Subcutaneous abdominal adipose tissue (tissue), 5 donors: ENCODE results near the gene KLF16.

Source experiments
- H3K27ac ChIP-seq: one replicate; pipeline ENCODE4 v1.7.0; 2013; ENCODE audit warnings: low read depth, mild to moderate bottlenecking, inconsistent platforms, low read length, moderate library complexity
- H3K27me3 ChIP-seq, 5 donors: one replicate each; pipeline ENCODE4 v1.7.0; 2013; ENCODE audit warnings: low read length in 5 of 5, inconsistent platforms in 1 of 5; ENCODE audit not compliant: control insufficient read depth in 5 of 5, insufficient read depth in 4 of 5
- H3K36me3 ChIP-seq, 5 donors: one replicate each; pipeline ENCODE4 v1.7.0; 2013; ENCODE audit warnings: low read length in 5 of 5; ENCODE audit not compliant: control insufficient read depth in 5 of 5, insufficient read depth in 5 of 5
- H3K4me1 ChIP-seq, 5 donors: one replicate each; pipeline ENCODE4 v1.7.0; 2013; ENCODE audit warnings: low read length in 5 of 5, mild to moderate bottlenecking in 3 of 5, moderate library complexity in 1 of 5; ENCODE audit not compliant: control insufficient read depth in 5 of 5, insufficient read depth in 5 of 5
- H3K4me3 ChIP-seq, 5 donors: one replicate each; pipeline ENCODE4 v1.7.0; 2013; ENCODE audit warnings: low read length in 5 of 5, low read depth in 1 of 5
- H3K9ac ChIP-seq, 5 donors: one replicate each; pipeline ENCODE4 v1.7.0; 2013; ENCODE audit warnings: low read length in 5 of 5, mild to moderate bottlenecking in 4 of 5, moderate library complexity in 3 of 5
- H3K9me3 ChIP-seq, 5 donors: one replicate each; pipeline ENCODE4 v1.7.0; 2013; ENCODE audit warnings: low read length in 5 of 5; ENCODE audit not compliant: control insufficient read depth in 5 of 5
- donor health status: healthy.
- donor health status: healthy.
- donor health status: healthy.
- donor health status: healthy.
- donor health status: healthy.

The KLF16 gene

DNA sequence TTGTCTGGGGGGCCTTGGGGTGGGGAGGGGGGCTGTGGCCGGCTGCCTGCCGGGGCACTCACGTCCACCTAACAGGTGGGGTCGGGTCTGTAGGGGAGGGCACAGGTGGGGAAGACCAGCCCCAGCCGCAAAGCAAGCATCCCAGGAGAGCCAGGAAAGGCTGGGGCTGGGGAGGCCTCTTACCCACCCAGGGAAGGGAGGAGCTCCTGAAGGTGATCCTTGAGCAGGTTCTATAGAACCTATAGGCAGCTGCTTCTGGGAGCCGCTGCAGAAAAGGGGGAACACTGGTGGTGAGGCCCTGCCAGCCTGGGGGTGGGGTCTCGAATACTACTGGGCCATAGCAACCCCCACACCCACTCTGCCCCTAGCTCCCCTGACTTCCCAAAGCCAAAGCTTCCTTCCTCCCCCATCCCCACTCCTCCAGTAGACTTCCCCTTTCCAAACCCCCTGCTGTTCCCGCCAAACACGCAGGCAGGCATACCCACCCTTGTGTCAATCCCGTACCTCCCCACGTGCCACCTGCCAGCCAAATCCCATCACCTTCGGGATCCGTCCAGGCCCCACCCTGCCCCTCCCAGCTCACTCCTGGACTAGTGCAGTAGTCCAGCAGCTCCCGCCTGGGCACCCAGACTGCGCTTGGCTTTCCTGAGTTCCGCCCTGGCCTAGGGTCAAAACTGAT, 5.6 kb downstream of the KLF16 start:
- peak overlapping the region in 1 of 5 donors; percentile 41 for H3K9ac ChIP-seq
- peak overlapping the region; percentile 57 for H3K27ac ChIP-seq
- H3K9me3 ChIP-seq = no peaks in the 10 kb centered on the region
- no peaks in the 10 kb centered on the region for H3K36me3 ChIP-seq
- H3K4me1 ChIP-seq = peaks cover 0 to 91% (median 79%) of the 10 kb centered on the region in 5 donors
- peak overlapping the region in 4 of 5 donors; percentile 6 to 68 (median 62) for H3K4me3 ChIP-seq
- peaks cover 0 to 18% (median 10%) of the 10 kb centered on the region in 5 donors for H3K27me3 ChIP-seq

DNA sequence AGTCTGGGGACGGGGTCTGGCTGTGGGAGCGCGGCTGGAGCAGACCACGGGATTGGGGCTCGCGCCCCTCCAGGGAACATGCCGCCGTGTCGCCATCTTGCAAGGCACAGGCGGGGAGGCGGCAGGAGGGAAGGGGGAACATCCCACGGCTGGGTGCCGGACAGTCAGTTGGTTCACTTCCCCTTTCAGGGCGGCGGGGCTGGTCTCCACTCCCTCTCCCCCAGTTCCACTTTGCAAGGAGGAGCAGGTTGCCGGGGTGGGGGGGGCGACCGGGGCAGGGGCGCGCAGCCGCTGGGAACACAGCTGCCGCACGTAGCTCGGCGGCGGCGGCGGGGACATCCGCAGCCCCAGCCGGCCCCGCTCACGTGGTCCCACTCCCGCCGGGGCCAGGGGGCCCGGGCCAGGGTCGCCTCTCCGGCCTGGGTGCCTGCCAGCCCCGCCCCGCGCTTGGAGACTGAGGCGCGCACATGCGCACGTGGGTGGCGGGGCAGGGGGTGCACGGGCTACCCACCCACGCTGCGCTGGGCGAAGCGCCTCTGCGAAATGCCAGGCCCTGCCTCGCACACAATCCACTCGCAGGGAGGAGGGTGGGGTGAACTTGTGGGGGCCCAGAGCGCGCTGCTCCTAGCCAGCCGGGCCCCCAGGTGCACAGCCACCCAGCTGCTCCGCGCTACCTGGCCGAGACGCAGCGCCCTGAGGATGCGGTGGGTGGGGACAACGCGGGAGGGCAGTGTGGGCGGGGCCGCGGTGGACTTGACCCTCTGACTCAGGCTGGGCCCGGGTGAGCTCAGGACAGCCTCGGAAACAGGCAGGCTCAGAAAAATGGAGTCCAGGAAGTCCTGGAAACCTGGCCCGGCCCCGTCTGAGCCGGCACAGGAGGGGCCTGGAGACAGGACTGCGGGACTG, 6.4 kb downstream of the KLF16 start:
- peak overlapping the region; percentile 65 for H3K27ac ChIP-seq
- peak overlapping the region in 4 of 5 donors; percentile 26 to 73 (median 66) for H3K9ac ChIP-seq
- H3K4me1 ChIP-seq = peaks cover 0 to 86% (median 74%) of the 10 kb centered on the region in 5 donors
- peaks cover 0 to 18% (median 10%) of the 10 kb centered on the region in 5 donors for H3K27me3 ChIP-seq
- peak overlapping the region in 4 of 5 donors; percentile 58 to 68 (median 62) for H3K4me3 ChIP-seq
- no peaks in the 10 kb centered on the region for H3K9me3 ChIP-seq
- no peaks in the 10 kb centered on the region for H3K36me3 ChIP-seq

DNA sequence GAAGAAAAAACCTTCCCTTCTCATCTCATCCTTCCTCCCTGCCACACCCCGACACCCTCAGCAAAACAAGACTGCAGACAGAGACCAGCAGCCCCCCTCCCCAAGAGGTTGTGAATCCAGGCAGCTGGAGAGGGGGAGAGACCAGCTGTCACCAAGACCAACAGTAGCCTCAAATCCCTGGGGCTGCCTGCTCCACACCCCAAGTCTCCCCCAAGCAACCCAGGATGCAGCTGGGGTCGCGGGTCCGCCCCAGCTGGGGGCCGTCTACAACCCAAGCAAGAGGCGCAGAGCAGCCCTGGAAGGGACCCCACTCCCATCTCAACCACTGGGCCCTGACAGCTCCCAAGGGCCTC, 7.1 kb downstream of the KLF16 start:
- Histone ChIP-seq H3K4me1 (peaks cover 0 to 79% (median 68%) of the 10 kb centered on the region in 5 donors), H3K27me3 (peaks cover 0 to 18% (median 10%) of the 10 kb centered on the region in 5 donors), H3K36me3 (no peaks in the 10 kb centered on the region), H3K4me3 (peak overlapping the region in 4 of 5 donors; percentile 45 to 68 (median 60)), H3K9me3 (no peaks in the 10 kb centered on the region), H3K9ac (peak overlapping the region; percentile 26 to 73 (median 60)), H3K27ac (peak overlapping the region; percentile 65)

DNA sequence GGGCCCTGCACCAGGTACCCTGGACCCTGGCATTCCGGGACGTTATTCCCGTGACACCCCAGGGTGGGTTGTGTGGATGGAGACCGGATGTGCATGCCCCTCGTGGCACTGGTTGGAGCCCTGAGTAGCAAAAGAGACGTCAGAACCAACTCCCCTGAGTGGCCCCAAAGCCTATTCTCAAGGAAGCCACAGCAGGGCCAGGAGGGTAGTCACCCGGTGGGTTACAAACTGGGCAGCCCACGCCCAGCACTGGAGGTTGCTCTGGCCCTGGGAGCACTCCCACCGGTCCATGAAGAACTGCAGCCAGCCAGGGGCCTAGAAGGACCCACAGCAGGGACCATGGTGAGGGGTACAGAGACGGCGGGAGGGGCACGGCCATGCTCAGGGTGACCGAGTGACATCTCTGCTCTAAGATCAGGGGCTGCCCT, 7.5 kb downstream of the KLF16 start:
- H3K27ac ChIP-seq = peak overlapping the region; percentile 65
- no peaks in the 10 kb centered on the region for H3K9me3 ChIP-seq
- peaks cover 0 to 75% (median 63%) of the 10 kb centered on the region in 5 donors for H3K4me1 ChIP-seq
- H3K27me3 ChIP-seq = peaks cover 0 to 18% (median 10%) of the 10 kb centered on the region in 5 donors
- H3K9ac ChIP-seq = peak overlapping the region in 4 of 5 donors; percentile 26 to 73 (median 66)
- H3K4me3 ChIP-seq = peak overlapping the region; percentile 45 to 68 (median 62)
- no peaks in the 10 kb centered on the region for H3K36me3 ChIP-seq

DNA sequence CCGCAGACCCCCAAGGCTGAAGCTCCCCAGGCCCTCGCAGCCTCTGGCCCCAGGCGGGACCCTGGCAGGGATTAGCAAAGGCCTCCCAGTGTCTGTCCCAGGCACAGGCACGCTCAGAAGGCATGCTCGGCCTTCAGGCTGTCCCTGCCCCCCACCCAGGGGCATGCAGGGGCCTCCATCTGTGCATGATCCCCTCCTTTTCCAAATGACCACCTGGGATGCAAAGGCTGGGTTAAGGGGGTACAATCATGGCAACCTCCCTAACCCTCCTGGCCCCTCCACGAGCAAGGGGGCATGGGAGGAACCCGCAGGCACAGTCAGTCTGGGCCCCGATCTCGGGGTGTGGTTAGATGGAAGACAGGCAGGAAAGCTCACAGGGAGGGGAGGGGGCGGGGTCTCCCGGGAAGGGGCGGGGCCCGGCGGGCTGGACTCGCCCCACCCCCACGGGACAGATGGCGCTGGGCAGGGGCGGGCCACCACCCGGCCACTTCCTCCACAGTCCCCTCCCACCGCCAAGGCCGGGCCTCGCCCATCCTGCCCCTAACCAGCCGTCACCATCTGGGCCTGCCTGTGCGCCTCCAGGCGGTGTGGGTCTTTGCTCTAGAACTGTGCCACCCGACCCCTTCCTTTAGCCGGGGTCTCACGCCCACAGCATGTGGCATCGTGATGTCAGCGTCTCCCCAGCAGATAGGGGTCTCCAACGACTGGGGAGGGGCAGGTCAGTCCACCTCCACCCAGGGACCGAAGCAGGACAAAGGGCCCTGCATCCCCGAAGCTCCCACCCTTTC, 8.1 kb downstream of the KLF16 start:
- peaks cover 0 to 69% (median 57%) of the 10 kb centered on the region in 5 donors for H3K4me1 ChIP-seq
- peak overlapping the region in 4 of 5 donors; percentile 26 to 73 (median 66) for H3K9ac ChIP-seq
- H3K4me3 ChIP-seq = peak overlapping the region; percentile 45 to 68 (median 62)

DNA sequence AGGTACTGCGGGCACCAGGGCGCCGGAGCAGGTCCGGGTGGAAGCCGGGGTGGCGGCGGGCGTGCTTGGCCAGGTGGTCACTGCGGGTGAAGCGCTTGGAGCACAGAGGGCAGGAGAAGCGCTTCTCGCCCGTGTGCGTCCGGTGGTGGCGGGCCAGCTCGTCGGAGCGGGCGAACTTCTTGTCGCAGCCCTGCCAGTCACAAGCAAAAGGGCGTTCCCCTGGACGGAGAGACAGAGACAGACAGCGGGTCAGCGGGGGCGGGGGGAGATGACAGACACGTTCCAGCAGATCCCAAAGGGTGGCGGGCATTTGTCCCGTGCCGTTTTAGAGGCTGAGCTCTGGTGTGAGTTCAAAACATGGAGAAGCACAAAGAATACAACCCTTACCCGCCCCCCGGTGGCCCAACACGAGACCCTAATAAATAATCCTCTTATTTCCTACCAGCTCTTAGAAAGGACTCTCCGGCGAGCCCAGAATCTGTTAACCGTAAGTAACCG, 8.8 kb downstream of the KLF16 start:
- Histone ChIP-seq H3K27ac (peak overlapping the region; percentile 57), H3K36me3 (no peaks in the 10 kb centered on the region), H3K4me1 (peaks cover 0 to 62% (median 52%) of the 10 kb centered on the region in 5 donors), H3K9me3 (no peaks in the 10 kb centered on the region), H3K4me3 (peak overlapping the region in 1 of 5 donors; percentile 37), H3K27me3 (peaks cover 0 to 16% (median 10%) of the 10 kb centered on the region in 5 donors), H3K9ac (peak overlapping the region in 1 of 5 donors; percentile 25)

More for the DNA sequence above, 8.1 kb downstream of the KLF16 start:
- H3K27me3 ChIP-seq = peaks cover 0 to 16% (median 10%) of the 10 kb centered on the region in 5 donors
- H3K9me3 ChIP-seq = no peaks in the 10 kb centered on the region
- no peaks in the 10 kb centered on the region for H3K36me3 ChIP-seq
- peak overlapping the region; percentile 65 for H3K27ac ChIP-seq

DNA sequence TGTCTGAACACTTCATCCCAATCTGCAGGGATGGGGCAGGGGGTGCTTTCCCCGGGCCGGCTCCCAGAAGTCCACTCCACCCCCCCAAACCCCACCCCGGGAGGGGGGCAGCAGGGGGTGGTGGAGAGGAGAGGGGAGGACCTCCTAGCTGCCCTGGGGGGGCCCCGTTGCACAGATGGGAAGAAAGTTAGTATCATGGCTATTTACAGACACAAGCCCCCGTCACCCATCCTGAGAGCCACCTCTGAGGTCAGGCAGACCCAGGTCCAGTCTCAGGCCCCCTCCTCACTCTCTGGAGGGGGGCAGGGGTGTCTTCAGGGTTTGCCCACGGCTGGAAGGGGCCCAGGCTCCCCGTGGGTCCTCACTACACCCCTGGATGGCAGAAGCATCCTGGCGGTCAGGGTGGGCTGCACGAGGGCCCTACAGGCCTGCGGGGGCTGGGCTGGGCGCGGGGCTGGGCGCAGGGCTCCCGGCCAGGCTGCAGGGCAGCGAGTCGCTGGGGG, 9.3 kb downstream of the KLF16 start:
- peaks cover 0 to 57% (median 48%) of the 10 kb centered on the region in 5 donors for H3K4me1 ChIP-seq
- H3K4me3 ChIP-seq = no peak overlapping the region
- no peaks in the 10 kb centered on the region for H3K9me3 ChIP-seq
- no peaks in the 10 kb centered on the region for H3K36me3 ChIP-seq
- H3K27me3 ChIP-seq = peaks cover 0 to 13% (median 10%) of the 10 kb centered on the region in 5 donors
- H3K27ac ChIP-seq = no peak overlapping the region
- no peak overlapping the region for H3K9ac ChIP-seq

DNA sequence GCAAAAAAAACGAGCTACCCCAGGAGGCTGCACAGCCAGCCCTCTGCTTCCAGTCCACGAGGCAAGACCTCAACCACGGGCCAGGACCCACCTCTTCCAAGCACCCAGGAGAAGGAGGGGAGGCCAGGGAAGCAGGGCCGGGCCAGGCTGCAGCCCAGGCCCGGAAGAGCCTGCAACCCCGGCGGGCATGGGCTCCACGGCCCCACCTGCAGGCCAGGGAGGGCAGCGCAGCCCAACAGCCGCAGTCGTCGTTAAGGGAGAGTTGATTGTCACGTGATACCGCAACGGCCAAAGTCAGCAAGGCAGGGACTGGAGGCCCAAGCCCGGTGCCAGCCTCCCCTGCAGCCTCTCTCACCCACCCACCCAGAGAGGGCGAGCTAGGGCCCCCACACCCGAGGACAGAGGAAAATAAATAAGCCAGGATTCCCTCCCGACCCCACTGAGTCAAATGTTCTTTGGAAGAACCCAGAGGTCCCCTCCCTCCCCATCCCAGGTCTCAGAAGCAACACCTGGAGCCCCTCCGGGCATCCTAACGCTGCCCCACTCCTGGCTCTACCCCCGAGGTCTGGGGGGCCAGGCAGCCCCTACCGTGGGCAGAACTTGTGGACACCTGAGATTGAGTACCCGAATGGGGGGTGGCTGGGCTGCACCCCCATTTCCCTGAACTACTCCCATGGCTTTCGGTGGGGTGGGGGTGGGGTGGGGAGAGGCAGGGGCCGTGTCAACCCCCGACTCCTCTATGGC, 9.9 kb downstream of the KLF16 start:
- Histone ChIP-seq H3K4me3 (no peak overlapping the region), H3K27ac (no peak overlapping the region), H3K9me3 (no peaks in the 10 kb centered on the region), H3K9ac (no peak overlapping the region), H3K4me1 (peaks cover 0 to 56% (median 44%) of the 10 kb centered on the region in 5 donors), H3K27me3 (peaks cover 0 to 12% (median 10%) of the 10 kb centered on the region in 5 donors), H3K36me3 (no peaks in the 10 kb centered on the region)
